T-helper 1 cell (primary cell): ENCODE data around the gene B4GALT2.

Experiments
- DNase-seq, 5 donors: peaks; one replicate each; pipeline ENCODE4 v3.0.0-alpha.2; 2012 to 2020

The B4GALT2 gene

DNA sequence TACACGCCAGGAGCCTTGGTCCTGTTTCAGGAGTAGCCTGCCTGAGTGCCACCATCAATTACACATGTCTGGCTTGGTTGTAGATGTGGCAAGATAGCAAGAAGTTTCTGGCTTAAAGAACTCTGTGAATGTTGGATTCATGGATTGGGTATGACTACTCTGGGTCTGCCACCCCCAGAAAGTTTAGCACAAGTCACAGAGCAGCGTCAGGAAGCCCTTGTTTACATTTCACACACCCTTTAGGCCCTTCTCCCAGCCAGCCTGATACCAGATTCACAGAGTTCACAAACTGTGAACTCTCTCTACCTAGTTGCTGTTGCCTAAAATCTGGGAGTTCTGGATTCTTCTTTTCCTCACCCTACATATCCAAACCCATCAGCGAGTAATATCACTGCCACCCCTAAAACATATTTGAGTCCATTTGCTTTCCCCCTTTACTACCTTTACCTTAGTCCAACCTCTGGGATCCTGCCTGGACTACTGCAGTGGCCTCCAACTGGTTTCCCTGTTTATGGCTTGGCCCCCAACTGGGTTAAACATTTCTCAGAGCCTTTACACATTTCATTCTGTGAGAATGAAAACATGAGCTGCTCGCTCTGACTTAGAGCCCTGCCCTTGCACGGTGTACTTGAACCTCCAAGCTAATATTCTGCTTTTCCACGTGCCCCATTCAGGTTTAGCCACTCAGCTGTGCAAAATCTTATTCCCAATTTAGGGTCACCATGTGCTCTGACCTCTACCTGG, 8.3 kb downstream of the B4GALT2 start:
- no peak for DNase-seq

DNA sequence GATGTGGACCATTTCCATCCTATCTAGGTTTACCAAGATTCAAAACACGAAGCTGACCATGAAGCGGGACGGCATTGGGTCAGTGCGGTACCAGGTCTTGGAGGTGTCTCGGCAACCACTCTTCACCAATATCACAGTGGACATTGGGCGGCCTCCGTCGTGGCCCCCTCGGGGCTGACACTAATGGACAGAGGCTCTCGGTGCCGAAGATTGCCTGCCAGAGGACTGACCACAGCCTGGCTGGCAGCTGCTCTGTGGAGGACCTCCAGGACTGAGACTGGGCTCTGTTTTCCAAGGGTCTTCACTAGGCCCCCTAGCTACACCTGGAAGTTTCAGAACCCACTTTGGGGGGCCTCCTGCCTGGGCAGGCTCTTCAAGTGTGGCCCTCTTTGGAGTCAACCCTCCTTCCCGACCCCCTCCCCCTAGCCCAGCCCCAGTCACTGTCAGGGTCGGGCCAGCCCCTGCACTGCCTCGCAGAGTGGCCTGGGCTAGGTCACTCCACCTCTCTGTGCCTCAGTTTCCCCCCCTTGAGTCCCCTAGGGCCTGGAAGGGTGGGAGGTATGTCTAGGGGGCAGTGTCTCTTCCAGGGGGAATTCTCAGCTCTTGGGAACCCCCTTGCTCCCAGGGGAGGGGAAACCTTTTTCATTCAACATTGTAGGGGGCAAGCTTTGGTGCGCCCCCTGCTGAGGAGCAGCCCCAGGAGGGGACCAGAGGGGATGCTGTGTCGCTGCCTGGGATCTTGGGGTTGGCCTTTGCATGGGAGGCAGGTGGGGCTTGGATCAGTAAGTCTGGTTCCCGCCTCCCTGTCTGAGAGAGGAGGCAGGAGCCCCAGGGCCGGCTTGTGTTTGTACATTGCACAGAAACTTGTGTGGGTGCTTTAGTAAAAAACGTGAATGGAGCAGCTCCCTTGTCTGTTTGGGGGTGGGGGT, 11.5 kb downstream of the B4GALT2 start:
- no peak for DNase-seq

DNA sequence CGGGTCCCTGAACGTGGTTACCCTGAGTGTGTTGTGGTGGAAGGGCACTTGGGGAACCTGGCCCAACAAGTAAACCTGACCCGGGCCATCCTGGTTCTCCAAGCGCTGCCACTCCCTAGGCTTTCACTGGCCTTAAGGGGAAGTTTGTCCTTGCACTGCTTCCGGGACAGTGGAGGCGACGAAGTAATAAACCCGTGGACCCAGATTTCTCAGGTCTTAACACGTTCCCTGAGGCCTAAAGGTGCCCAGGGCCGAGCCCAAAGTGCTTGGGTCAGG, 12.1 kb downstream of the B4GALT2 start:
- DNase-seq, result no peak

DNA sequence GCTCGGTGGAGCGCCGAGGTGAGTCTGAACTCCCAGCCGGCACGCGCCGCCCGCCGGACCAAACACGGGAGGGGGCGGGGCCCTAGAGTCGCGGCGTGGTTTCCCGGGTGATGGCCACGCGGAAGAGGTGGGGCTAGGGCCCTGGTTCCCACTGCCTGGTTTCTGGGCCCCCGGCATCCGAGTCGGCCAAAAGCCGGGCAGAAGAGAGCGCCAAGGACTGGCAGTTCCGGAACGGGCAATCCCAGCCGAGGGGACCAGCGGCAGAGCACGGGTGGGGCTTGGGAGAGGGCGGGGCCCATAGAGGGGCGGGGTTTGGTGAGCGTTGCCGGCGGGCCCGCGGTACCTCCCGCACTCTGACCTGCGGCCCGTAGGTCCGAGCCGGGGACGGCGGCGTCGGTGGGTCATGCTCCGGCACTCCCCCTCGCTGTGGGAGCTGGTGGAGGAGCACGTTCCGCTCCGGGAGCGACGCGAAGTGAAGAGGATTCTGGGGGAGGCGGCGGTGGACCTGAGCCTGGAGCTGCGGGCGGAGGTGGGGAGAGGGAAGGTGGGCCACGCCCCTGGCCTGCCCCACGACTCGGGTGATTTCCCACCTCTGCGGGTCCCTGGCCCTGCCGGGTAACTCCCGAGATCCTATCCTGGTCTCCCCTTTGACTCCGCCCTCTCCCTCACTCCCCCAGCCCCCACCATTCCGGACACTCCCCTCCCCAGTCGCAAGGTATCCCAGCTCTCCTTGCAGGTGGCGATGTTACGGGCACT, 12.6 kb downstream of the B4GALT2 start, which contains the start of gene CCDC24:
Gene CCDC24 (plus strand): TSS at position 124 of the 756 bp plus-strand sequence. CDS start 280 bp downstream, at position 404.
- DNase-seq, result peak; percentile 58 to 68 (median 67)

DNA sequence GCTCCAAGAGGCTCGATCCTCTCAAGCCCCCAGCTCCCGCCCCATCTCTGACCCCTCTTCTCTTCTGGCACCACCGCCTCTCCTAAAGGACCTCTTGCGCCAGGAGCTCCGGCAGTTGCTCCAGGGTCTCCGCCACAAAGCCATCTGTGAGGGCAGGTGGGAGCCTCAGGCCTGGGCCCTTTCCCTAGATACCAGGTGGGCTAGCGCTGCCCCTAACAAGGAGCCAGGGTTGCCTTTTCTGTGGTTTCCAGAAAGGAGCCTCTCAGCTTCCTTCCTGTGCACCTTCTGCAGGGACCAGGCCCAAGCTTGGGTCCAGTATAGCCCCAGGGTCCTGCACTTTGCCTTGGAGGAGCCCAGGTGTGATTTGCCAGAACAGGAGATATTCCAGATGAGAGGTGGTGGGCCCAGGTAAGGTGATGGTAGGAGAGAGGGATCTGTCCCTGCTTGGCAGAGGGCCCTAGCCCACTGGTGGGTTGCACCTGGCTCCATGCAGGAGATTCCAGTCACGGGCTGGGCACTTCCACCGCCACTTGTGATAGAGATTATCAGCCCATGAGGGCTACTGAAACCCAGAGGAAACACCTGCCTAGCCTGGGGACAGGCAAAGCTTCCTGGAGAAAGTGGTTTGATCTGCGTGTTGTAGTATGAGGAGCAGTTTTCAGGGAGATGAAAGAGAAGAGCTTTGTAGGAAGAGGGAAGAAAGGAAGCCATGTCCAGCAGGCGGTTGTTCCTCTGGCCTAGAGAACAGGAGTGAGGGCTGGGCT, 13.4 kb downstream of the B4GALT2 start:
- DNase-seq, result no peak

DNA sequence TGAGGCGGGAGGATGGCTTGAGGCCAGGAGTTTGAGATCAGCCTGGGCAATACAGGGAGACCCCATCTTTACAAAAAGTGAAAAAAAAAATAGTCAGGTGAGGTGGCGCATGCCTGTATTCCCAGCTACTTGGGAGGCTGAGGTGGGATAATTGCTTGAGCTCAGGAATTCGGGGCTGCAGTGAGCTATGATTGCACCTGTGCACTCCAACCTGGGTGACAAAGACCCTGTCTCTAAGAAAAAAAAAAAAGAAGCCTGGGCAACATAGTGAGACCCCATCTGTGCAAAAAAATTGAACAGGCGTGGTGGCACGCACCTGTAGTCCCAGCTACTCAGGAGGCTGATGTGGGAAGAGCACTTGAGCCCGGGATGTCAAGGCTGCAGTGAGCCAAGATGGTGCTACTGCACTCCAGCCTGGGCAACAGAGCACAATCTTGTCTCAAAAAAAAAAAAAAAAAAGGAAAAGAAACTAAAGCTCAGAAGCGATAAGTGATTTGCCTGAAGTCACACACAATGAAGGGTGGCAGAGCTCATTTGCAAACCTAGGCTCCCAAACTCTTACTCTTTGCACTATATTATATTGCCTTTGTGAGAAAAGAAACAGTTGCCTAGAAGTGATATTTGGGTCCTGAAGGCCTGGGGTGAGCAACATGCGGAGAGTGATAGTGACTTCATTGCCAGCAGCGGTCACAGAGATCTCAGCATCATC, 14.3 kb downstream of the B4GALT2 start:
- no peak for DNase-seq

DNA sequence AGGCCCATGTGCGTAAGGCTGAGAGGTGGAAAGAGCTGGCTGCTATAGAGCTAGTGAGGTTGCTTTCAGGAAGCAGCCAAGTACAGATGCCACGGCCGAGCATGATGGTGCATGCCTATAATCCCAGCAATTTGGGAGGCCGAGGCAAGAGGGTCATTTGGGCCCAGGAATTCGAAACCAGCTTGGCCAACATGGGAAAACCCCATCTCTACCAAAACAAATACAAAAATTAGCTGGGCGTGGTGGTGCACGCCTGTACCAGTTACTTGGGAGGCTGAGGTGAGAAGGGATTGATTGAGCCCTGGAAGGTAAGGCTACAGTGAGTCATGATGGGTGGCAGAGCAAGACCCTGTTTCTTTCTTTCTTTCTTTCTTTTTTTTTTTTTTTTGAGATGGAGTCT, 15.1 kb downstream of the B4GALT2 start:
- DNase-seq, result no peak

DNA sequence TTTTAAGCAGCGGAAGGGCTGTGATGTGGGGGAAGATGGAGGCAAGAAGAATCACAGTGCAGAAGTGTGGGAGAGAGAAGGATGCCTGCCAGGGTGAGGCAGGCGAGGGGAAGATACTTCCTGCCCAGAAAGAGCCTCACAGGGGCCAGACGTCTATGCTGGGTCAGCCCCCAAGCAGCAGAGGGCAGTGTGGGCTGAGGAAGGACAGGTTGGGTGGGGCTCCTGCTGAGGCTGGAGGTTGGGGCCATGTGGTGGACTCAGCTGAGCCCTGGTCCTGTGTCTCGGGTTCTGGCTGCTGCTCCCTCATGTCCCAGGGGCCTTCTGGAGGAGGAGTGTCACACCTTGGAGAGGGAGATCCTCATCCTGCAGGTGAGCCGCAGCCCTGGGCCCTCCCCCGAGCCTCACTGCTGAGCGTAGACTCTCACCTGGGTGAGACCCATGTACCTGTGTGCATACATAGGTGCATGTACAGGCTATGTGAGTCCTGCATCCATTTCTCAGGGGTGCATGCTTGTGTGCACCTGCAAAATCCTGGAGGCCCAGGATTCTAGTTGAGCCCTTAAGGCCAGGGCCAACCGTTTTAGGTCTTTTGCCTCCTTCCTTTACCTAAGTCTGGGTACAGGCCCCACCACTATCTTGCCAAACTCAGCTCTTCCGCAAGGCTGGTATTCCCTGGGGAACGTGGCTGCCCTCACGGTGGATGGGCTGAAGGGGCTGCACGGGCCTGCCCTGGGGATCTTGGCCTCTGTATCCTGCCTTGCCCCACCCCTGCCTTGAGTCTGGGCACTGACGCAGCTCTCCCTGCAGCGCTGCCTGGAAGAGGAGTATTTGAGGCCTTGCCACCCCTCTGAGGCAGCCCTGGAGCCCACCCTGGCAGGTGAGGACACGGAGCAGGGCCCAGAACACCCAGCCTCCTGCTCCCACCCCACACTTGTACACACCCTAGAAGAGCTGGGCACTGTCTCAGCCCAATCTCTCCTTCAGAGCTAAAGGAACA, 16.1 kb downstream of the B4GALT2 start:
- DNase-seq, result no peak

DNA sequence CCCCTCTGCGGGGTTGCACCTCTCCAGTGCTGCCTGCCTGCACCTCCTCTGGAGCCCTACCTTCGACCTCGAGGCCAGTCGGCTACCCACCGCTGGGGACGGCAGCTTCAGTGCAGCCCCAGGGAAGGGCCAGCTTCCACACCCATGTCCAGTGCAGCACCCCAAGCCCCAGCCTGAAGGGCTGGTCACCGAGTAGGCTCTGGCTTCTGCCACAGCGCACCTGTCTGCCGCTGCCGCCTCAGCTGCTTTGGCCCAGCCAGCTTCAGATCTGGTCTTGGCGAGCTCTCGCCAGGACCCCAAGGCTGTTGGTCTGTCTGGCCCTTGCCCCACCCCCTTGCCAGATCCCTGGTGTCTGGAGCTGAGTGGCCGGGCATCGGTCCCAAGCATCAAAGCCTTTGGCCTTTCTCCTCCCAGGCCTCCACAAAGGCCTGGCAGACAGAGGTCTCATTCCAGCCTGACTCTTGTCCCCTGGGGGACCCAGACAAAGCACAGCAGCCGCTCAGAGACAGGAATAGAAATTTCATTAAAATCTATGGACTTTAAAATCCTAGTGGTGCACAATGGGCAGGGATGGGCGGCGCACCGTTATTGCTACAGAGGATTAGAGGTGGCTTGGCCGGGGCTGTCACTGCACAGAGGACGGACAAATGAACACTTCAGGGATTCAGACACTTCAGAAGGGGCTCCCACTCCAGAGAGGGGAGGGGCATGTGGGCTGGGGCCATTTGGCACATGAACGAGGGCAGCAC, 17.1 kb downstream of the B4GALT2 start:
- DNase-seq, result no peak

DNA sequence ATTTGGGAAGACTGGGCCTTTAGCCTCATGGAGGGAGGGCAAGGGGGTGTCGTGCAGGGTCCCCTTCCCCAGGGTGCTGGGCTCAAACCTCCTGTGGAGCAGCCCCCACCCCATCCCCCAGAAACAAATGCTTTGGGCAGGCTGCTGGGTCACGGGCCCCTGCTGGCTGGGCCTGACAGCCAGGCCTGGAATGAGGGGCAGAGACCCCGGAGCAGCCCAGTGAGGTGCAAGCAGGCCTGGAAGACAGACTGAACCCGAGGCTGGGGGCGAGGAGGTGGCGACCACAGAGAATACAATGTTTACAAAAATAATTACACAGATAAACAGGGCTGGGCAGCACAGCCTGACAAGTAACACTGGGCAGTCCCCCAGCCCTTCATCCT, 17.7 kb downstream of the B4GALT2 start:
- DNase-seq, result no peak

DNA sequence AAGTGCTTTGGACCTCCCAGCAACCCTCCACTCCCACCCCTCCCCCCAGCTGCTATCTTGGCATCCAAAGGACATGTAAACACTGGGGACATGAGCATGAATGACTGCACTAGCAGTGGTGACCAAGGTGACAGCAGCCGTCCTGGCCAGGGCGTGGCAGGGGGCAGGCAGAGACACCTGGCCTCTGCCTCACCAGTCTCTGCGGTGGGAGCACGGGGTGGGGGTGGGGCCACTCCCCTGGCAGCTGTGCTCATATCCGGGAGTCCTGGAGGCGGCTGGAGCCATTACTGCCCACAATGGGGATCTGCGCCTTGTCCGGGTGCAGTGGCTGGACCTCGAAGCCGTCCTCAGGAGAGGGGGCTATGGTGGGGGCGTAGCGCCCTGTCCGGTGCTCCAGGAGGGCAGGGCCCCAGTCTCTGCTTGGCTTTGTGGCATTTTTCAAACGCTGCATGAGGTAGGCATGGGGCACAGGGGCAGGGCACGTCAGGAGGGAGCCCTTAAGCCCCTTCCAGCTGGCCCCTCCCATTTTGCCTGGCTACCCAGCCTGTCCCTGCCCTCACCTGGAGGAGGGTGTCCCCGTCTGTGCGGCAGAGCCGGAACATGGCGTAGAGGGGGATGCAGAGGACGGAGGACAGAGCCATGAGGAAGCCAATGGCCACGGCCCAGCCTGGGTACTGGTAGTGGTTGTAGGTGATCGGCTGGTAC, 18.4 kb downstream of the B4GALT2 start:
- DNase-seq, result no peak

DNA sequence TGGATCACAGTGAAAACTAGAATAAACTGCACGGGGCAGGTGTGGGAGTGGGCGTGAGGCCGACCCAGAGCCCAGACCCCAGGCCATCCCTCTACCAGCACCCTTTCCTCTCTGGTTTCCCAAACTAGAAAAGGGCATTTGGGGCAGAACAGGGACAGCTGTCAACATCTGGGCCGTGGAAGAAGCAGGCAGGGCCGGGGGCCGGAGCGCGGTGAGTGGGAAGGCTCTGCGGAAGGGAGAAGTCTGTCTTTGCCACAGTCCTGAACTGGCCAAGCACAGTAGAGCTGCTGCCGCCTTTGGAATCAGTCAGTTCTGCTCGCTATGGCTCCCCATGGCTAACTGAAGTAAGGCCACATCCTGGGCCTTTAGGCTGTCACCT, 19.0 kb downstream of the B4GALT2 start:
- DNase-seq, result no peak

DNA sequence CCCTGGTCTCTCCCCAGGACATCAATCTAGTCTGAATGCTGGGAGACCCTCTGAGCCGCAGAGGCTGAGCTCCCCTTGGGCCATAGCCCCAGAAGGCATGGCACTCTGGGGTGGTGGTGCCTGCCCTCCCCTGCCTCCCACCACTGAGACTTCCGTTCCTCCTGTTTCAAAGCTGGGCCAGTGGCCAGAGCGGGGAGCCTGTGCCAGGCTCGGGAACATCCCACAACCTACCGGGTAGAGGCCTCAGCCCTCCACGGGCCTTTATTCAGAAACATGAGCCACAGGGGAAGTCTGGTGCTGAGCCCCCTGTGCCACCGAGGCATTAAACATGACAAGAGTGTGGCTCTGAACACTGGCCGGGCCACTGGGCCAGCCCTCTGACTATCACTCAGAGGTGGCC, 20.4 kb downstream of the B4GALT2 start:
- DNase-seq, result no peak

DNA sequence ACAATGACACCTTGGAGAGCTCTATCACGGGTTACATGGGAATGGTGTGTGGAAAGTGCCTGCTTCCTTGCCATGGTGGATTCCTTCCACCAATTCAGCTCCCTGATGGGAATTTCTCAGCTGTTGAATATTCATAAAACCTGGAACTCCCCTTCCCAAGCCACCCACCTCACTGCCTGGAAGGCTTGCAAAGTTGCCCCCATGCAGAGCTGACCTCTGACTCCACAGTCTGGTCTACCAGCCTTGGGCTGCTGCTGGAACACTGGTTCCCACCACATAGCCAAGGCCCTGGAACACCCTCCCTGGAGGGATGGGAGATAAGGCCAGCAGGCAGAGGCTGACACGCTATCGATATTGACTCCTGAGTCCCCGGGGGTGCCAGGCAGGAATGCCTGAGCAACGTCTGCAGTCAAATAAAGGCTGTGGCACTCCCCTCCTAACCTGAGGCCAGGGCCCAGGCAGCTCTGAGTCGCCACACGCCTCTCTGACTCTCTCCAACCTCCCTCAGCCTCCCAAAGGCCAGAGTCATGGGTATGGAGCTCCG, 21.2 kb downstream of the B4GALT2 start:
- DNase-seq, result no peak

DNA sequence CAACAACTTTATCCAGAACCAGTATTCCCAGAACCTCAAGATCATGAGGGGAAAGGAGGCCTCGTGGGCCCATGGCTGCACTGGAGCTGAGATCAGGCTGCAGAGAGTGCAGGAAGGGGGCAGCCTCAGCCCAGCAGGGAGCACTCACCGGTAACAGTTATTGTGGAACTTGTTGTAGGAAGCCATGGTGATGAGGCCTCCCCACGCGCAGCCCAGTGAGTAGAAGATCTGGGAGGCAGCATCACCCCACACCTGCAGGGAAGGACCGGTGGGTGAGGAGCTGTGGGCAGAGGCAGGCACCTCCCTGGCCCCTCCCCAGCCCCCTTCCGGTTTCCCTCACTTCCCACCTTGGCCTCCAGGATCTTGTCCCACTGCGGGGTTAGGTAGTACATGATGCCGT, 23.2 kb downstream of the B4GALT2 start:
- no peak for DNase-seq

DNA sequence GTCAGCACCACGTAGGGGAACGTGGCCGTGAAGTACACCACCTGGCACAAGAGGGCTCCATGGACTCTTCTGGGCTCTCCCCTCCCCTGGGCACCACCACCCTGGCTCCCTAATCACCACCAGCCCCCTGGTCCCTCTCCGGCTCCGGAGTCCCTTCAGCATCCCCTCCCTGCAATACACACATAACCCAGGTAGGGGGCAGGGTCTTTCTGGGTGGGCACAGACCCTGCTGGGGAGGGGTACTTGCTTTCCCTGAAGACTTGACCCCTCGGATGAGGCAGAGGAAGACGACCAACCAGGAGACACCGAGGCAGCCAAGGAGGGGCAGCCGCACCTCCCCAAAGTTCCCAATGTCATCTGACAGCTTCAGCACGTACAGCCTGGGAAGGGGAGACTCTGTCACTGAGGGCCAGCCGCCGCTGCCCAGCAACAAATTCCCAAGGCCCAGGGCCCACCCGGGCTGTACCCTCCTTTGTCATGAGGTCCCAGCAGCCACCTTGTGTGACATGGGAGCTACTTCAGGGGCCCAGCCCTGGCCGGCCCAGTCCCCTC, 23.7 kb downstream of the B4GALT2 start:
- DNase-seq, result no peak

DNA sequence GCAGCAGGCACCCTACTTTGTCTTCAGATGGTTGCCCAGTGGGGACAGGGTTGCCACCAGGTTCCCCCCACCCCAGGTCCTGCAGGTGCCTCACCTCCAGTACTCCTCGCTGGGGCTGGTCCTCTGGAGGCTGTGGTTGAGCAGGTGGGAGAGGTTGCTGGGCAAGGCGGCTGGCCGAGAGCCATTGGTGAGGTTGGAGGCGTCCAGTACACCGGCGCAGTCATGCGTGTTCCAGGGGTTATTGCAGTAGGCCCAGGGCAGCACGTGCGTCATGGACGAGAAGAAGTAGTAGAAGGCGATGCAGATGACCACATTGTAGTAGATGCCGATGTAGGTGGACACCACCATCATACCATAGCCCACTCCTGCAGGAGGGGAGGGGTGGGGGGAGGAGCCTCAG, 29.2 kb downstream of the B4GALT2 start:
- no peak for DNase-seq

DNA sequence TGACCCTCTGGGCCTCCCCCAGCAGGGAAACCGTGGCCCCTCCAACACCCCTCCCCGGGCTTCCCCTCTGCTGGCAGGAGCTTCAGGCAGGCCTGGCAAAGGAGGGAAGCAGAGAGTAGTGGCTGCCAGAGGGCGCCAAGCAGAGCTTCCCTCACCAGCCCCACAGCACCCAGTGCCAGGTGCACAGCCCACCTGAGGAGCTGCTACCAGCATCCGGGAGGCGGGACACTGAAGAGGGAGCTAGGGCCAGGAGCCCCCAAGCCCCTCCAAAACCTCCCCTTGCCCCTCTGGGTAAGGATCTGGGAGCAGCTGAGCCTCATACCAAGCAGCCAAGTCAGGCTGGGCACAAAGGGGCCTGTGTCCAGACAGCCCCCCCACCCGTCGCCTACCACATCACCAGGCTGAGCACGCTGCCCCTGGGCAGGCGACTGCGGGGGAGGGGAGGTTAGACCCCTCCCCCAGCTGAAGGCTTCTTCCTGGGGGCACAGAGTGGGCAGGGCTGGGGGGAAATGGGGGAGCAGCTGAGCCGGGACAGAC, 32.0 kb downstream of the B4GALT2 start:
- DNase-seq, result no peak
